Measurements from ENCODE around the gene RPS18. TPM values are rescaled to one million over a fixed set of nuclear protein-coding genes. Genes with fewer than 3 reads are reported as not detected.

RPS18 gene
- total and polyA plus RNA-seq, 9 of the 15 experiments (the other 6 are each of a cell fraction or from before 2014, with no cell fraction given), result 5,023 to 17,516 (median 8,131) TPM

GRCh38 chr6:33247977-33248642 lies 23.8 kb upstream of the RPS18 start (continued):
- TF ChIP-seq POLR2H (tag; IDR thresholded peaks at IDR 0.05; ENCODE audit: low read depth), result no peak
- TF ChIP-seq RB1 (IDR thresholded peaks at IDR 0.05; ENCODE audit: low read depth), result peak; percentile 83
- peak in 1 of 2 experiments; percentile 23; a peak in 2 of 4 replicates for TF ChIP-seq FOXK2 (conservative IDR thresholded peaks at IDR 0.05 in 1 of 2, IDR thresholded peaks at IDR 0.05 in 1 of 2; ENCODE audit: low read depth in 2 of 2)
- TF ChIP-seq MNT (conservative IDR thresholded peaks at IDR 0.05), result peak in 1 of 2 experiments; percentile 21; a peak in 1 of 4 replicates
- no peak; the same call in 1 of the 2 replicates for TF ChIP-seq EP400 (IDR thresholded peaks at IDR 0.05)
- TF ChIP-seq FOSL1 (tag; conservative IDR thresholded peaks at IDR 0.05), result 0 out of 2 replicates have a peak, but pooled peaks have one; percentile 5
- peak; percentile 80; the same call in 1 of the 2 replicates for TF ChIP-seq PTBP1 (IDR thresholded peaks at IDR 0.05; ENCODE audit: low read depth, low read length)
- TF ChIP-seq LARP7 (IDR thresholded peaks at IDR 0.05), result no peak
- TF ChIP-seq SFPQ (IDR thresholded peaks at IDR 0.05; ENCODE audit: low read depth, low read length), result no peak
- no peak for TF ChIP-seq FOXP1 (CRISPR knock-in tag; IDR thresholded peaks at IDR 0.05)
- TF ChIP-seq CHD2 (IDR thresholded peaks at IDR 0.05; ENCODE audit: low read depth, low read length), result peak; percentile 44; the same call in 1 of the 2 replicates
- no peak for TF ChIP-seq ZFX (CRISPR knock-in tag; IDR thresholded peaks at IDR 0.05)
- TF ChIP-seq POLR3A (IDR thresholded peaks at IDR 0.05; ENCODE audit: borderline replicate concordance, extremely low read depth, insufficient read depth, insufficient read length), result no peak
- TF ChIP-seq IFI16 (CRISPR knock-in tag; IDR thresholded peaks at IDR 0.05), result no peak
- TF ChIP-seq TCF15 (CRISPR knock-in tag; IDR thresholded peaks at IDR 0.05), result no peak
- no peak for TF ChIP-seq E2F3 (CRISPR knock-in tag; IDR thresholded peaks at IDR 0.05)
- peak; percentile 23; the same call in 1 of the 2 replicates for TF ChIP-seq ZHX1 (conservative IDR thresholded peaks at IDR 0.05; ENCODE audit: low read length)
- TF ChIP-seq NCOA1 (IDR thresholded peaks at IDR 0.05; ENCODE audit: low read depth), result peak; percentile 22; the same call in 1 of the 2 replicates
- peak; percentile 21 for TF ChIP-seq TAF1 (IDR thresholded peaks at IDR 0.05; ENCODE audit: control insufficient read depth, extremely low read depth, insufficient read depth, low read length, severe bottlenecking)

All from K562 (cell line).